ENCODE measurements around the gene PITRM1. TPM values are rescaled to one million over a fixed set of nuclear protein-coding genes. Genes with fewer than 3 reads are reported as not detected.

The PITRM1 gene
- total and polyA plus RNA-seq, 2 experiments from 2014 or later, result 44.1 to 45.9 TPM

GRCh38 chr10:3124412-3125175 lies 48.0 kb downstream of the PITRM1 start:
- H3K9me3 ChIP-seq (ENCODE audit: low read depth), result no peaks in the 10 kb centered on the region
- H3K27ac ChIP-seq, result no peak overlapping the region

DNA sequence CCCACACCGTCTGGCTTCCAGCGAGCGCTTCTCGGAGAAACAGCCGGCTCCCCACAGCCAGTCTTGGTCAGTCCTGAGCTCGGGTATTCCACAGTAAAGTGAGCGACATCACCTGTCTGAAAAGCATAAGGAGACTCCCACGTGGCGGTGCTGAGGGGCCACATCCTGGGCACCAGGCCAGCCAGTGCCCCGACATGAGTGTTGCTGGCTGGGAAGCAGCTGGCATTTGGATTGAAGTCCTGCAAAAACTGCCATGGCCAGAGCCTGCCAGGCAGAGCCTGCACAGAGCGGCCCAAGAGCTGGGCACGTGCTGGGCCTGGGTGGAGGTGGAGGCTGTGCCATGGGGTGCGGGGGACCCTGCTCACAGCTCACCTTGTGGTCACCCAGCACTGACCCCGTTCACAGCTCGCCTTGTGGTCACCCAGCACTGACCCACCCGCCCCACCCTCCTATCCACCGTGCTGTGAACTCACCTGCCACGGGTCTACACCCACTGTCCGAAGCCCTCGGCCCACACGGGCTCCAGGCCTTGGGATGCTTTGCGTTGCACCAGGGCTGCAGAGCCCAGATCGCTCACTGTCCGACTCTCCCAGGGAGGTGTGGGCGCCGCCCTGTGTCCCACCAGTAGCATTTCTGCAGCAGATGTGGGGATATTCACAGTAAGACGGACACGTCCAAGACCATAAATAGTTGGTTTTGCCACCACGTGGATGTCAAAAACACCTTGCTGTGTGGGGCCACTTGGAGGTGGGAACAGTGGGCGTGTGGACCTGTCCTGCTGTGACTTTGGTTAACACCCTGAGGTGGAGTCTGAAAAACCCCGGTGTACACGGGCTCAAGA lies 48.8 kb downstream of the PITRM1 start:
- DNase-seq (ENCODE audit: low spot score), result no peak
- no peaks in the 10 kb centered on the region for H3K9me2 ChIP-seq (replicated peaks; ENCODE audit: insufficient read depth)
- no peaks in the 10 kb centered on the region for H4K20me1 ChIP-seq (ENCODE audit: insufficient read depth, poor library complexity, severe bottlenecking)
- WGBS (ENCODE audit: low lambda C conversion rate, missing lambda C conversion rate), result 95% methylated on average over 31 of the region's 32 CpGs
- no peaks in the 10 kb centered on the region for H3K27me3 ChIP-seq
- no peaks in the 10 kb centered on the region for H3K9me3 ChIP-seq (ENCODE audit: low read depth)
- no peak overlapping the region for H2AFZ ChIP-seq
- H3K79me2 ChIP-seq, result no peaks in the 10 kb centered on the region
- H3K4me2 ChIP-seq, result no peak overlapping the region
- TF ChIP-seq CTCF (IDR thresholded peaks at IDR 0.05; ENCODE audit: poor library complexity), result no peak
- no peak for TF ChIP-seq EZH2phosphoT487 (IDR thresholded peaks at IDR 0.05; ENCODE audit: low read depth, severe bottlenecking, unreplicated experiment)
- no peak for TF ChIP-seq EZH2 (IDR thresholded peaks at IDR 0.05; ENCODE audit: borderline replicate concordance)
- H3K4me1 ChIP-seq (ENCODE audit: insufficient read depth), result peaks cover 7% of the 10 kb centered on the region
- no peak overlapping the region for H3K4me3 ChIP-seq
- H3K27ac ChIP-seq, result no peak overlapping the region
- H3K36me3 ChIP-seq (replicated peaks; ENCODE audit: insufficient read depth, low read depth), result no peaks in the 10 kb centered on the region

More at GRCh38 chr10:3124412-3125175, 48.0 kb downstream of the PITRM1 start:
- Histone ChIP-seq H2AFZ (no peak overlapping the region), H3K9me2 (replicated peaks; ENCODE audit: insufficient read depth) (no peaks in the 10 kb centered on the region), H3K4me1 (ENCODE audit: insufficient read depth) (peaks cover 7% of the 10 kb centered on the region), H3K27me3 (no peaks in the 10 kb centered on the region), H3K36me3 (replicated peaks; ENCODE audit: insufficient read depth, low read depth) (no peaks in the 10 kb centered on the region), H3K4me2 (no peak overlapping the region), H3K79me2 (no peaks in the 10 kb centered on the region), H4K20me1 (ENCODE audit: insufficient read depth, poor library complexity, severe bottlenecking) (no peaks in the 10 kb centered on the region), H3K4me3 (no peak overlapping the region)
- TF ChIP-seq EZH2 (IDR thresholded peaks at IDR 0.05; ENCODE audit: borderline replicate concordance), result no peak
- TF ChIP-seq EZH2phosphoT487 (IDR thresholded peaks at IDR 0.05; ENCODE audit: low read depth, severe bottlenecking, unreplicated experiment), result no peak
- TF ChIP-seq CTCF (IDR thresholded peaks at IDR 0.05; ENCODE audit: poor library complexity), result no peak
- no peak for DNase-seq (ENCODE audit: low spot score)
- 97% methylated on average over 38 of the region's 40 CpGs for WGBS (ENCODE audit: low lambda C conversion rate, missing lambda C conversion rate)

- Histone ChIP-seq H3K4me1 (ENCODE audit: insufficient read depth) (peaks cover 7% of the 10 kb centered on the region), H3K79me2 (no peaks in the 10 kb centered on the region), H3K27me3 (no peaks in the 10 kb centered on the region), H2AFZ (no peak overlapping the region), H3K27ac (no peak overlapping the region), H3K4me2 (no peak overlapping the region), H3K4me3 (no peak overlapping the region), H3K9me2 (replicated peaks; ENCODE audit: insufficient read depth) (no peaks in the 10 kb centered on the region), H4K20me1 (ENCODE audit: insufficient read depth, poor library complexity, severe bottlenecking) (no peaks in the 10 kb centered on the region), H3K9me3 (ENCODE audit: low read depth) (no peaks in the 10 kb centered on the region), H3K36me3 (replicated peaks; ENCODE audit: insufficient read depth, low read depth) (no peaks in the 10 kb centered on the region)
- WGBS (ENCODE audit: low lambda C conversion rate, missing lambda C conversion rate), result 94% methylated on average over 27 of the region's 27 CpGs
- TF ChIP-seq EZH2phosphoT487 (IDR thresholded peaks at IDR 0.05; ENCODE audit: low read depth, severe bottlenecking, unreplicated experiment) (no peak), EZH2 (IDR thresholded peaks at IDR 0.05; ENCODE audit: borderline replicate concordance) (no peak), CTCF (IDR thresholded peaks at IDR 0.05; ENCODE audit: poor library complexity) (no peak)
- no peak for DNase-seq (ENCODE audit: low spot score)
Observed at GRCh38 chr10:3122486-3123205, 49.9 kb downstream of the PITRM1 start.

All from hepatocyte (in vitro differentiated cells).